ENCODE results near the gene CD47. TPM values are rescaled to one million over a fixed set of nuclear protein-coding genes. Genes with fewer than 3 reads are reported as not detected.

The CD47 gene
- total and polyA plus RNA-seq, 10 of the 15 experiments (the other 5 are each of a cell fraction or from before 2014, with no cell fraction given), result 22.9 to 175 (median 81.1) TPM

DNA sequence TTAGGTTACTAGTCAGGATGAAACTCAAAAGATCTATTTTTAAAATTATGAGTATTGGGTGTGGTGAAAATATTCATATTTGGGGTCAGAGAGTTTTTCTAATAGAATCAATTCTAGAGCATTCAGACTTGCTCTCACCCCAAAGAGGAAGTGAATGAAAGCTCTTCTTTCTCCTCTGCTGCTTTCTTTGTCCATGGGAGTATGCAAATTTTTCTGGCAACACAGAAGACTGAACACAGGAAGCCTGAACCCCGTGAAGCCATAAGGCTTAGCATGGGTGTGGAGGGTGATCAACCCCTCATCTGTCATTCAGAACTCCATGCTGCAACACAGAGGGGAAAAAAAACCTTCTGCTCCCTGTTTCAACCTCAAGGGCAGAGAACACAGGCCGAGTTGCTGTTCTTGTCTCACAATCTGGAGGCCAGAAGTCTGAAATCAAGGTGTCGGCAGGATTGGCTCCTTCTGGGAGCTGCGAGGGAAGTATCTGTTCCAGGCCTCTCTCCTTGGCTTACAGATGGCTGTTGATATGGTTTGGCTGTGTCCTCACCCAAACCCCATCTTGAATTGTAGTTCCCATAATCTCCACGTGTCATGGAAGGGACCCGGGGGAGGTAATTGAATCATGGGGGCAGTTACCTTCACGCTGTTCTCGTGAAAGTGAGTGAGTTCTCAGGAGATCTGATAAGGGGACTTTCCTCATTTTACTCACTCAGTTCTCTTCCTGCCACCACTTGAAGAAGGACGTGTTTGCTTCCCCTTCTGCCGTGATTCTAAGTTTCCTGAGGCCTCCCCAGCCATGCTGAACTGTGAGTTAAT, 33.7 kb upstream of the CD47 start (continued):
- TF ChIP-seq ZSCAN29 (IDR thresholded peaks at IDR 0.05), result no peak
- TF ChIP-seq TARDBP (IDR thresholded peaks at IDR 0.05; ENCODE audit: borderline replicate concordance), result no peak
- peak; percentile 61 for TF ChIP-seq MYC (IDR thresholded peaks at IDR 0.05; ENCODE audit: insufficient read depth, insufficient read length, insufficient replicate concordance, low read length, severe bottlenecking)
- TF ChIP-seq CHD4 (IDR thresholded peaks at IDR 0.05), result no peak
- TF ChIP-seq NR2C1 (IDR thresholded peaks at IDR 0.05), result no peak
- TF ChIP-seq WRNIP1 (IDR thresholded peaks at IDR 0.05; ENCODE audit: borderline replicate concordance, low read depth, low read length), result no peak
- TF ChIP-seq RUNX3 (IDR thresholded peaks at IDR 0.05; ENCODE audit: low read length), result peak; percentile 93
- TF ChIP-seq NFYB (IDR thresholded peaks at IDR 0.05; ENCODE audit: insufficient read depth, low read depth, low read length), result no peak
- peak; percentile 77 for TF ChIP-seq CBFB (IDR thresholded peaks at IDR 0.05; ENCODE audit: low read depth)
- TF ChIP-seq TBL1XR1 (IDR thresholded peaks at IDR 0.05; ENCODE audit: low read depth, low read length), result peak; percentile 36
- TF ChIP-seq SIN3A (IDR thresholded peaks at IDR 0.05; ENCODE audit: low read depth, low read length), result no peak
- peak; percentile 40; the same call in 1 of the 2 replicates for TF ChIP-seq RCOR1 (conservative IDR thresholded peaks at IDR 0.05; ENCODE audit: low read depth, low read length)
- TF ChIP-seq BHLHE40 (IDR thresholded peaks at IDR 0.05; ENCODE audit: borderline replicate concordance in 1 of 2, low read depth in 2 of 2, low read length in 1 of 2), result peak in 1 of 2 experiments; percentile 73
- TF ChIP-seq GATAD2B (conservative IDR thresholded peaks at IDR 0.05; ENCODE audit: low read depth), result peak; percentile 74; the same call in 1 of the 2 replicates
- 0 out of 4 replicates have a peak, but pooled peaks of 1 of the 2 experiments have one; percentile 83 for TF ChIP-seq CEBPB (IDR thresholded peaks at IDR 0.05; ENCODE audit: borderline replicate concordance in 1 of 2, low read depth in 2 of 2, low read length in 2 of 2)
- TF ChIP-seq, protein P1, sequence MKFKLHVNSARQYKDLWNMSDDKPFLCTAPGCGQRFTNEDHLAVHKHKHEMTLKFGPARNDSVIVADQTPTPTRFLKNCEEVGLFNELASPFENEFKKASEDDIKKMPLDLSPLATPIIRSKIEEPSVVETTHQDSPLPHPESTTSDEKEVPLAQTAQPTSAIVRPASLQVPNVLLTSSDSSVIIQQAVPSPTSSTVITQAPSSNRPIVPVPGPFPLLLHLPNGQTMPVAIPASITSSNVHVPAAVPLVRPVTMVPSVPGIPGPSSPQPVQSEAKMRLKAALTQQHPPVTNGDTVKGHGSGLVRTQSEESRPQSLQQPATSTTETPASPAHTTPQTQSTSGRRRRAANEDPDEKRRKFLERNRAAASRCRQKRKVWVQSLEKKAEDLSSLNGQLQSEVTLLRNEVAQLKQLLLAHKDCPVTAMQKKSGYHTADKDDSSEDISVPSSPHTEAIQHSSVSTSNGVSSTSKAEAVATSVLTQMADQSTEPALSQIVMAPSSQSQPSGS (IDR thresholded peaks at IDR 0.05; ENCODE audit: low read length), result peak; percentile 92
- no peak for TF ChIP-seq JUND (IDR thresholded peaks at IDR 0.05; ENCODE audit: low read depth, low read length)
- peak; percentile 74 for TF ChIP-seq DPF2 (IDR thresholded peaks at IDR 0.05)
- TF ChIP-seq ZNF384 (IDR thresholded peaks at IDR 0.05; ENCODE audit: borderline replicate concordance, low read depth, low read length), result no peak
- no peak for TF ChIP-seq NFYA (IDR thresholded peaks at IDR 0.05; ENCODE audit: borderline replicate concordance, low read depth, low read length)
- TF ChIP-seq EGR1 (IDR thresholded peaks at IDR 0.05; ENCODE audit: borderline replicate concordance in 1 of 2, low read depth in 2 of 2, low read length in 2 of 2), result no peak; a peak in 1 of 3 replicates
- TF ChIP-seq KLF5 (IDR thresholded peaks at IDR 0.05; ENCODE audit: partially characterized antibody), result no peak
- peak; percentile 48; the same call in 1 of the 2 replicates for TF ChIP-seq GABPA (IDR thresholded peaks at IDR 0.05; ENCODE audit: low read depth)
- no peak for TF ChIP-seq SUPT20H (IDR thresholded peaks at IDR 0.05; ENCODE audit: borderline replicate concordance, control insufficient read depth, low read depth, low read length)
- TF ChIP-seq ZNF274 (IDR thresholded peaks at IDR 0.05; ENCODE audit: insufficient read depth, insufficient read length), result no peak
- TF ChIP-seq STAT1 (conservative IDR thresholded peaks at IDR 0.05), result no peak
- TF ChIP-seq ZNF217 (IDR thresholded peaks at IDR 0.05), result peak; percentile 99
